HL-60 (cell line): Measurements from ENCODE around the gene ACSL4.
"Not testable (repeated sequence)": the region's sequence is repeated elsewhere in the genome, so short reads cannot be mapped to it uniquely, and the experiment has no call there.

Experiments used
- DNase-seq, 2 experiments: peaks; one replicate each; pipeline ENCODE4 v3.0.0-alpha.2; 2010 to 2020; ENCODE audit warnings: low read depth in 1 of 2, low spot score in 1 of 2
- H3K27ac ChIP-seq: fragments of 250-450 bp; sonication (Bioruptor Pico); replicated peaks from 2 replicates; pipeline ENCODE4 v1.5.1; 2020; ENCODE audit warnings: mild to moderate bottlenecking, moderate library complexity
- H3K27me3 ChIP-seq: fragments of 250-450 bp; sonication (Bioruptor Pico); 2 replicates; pipeline ENCODE4 v1.5.1; 2021; ENCODE audit warnings: mild to moderate bottlenecking, moderate library complexity; ENCODE audit not compliant: insufficient read depth, poor library complexity, severe bottlenecking
- H3K4me3 ChIP-seq: replicated peaks from 2 replicates; pipeline ENCODE4 v1.5.1; 2011; ENCODE audit warnings: mild to moderate bottlenecking, control low read depth, low read length; ENCODE audit not compliant: insufficient read depth
- CTCF ChIP-seq: IDR thresholded peaks from one replicate; pipeline ENCODE4 v1.5.1; 2011; ENCODE audit warnings: low read length, control low read depth, inconsistent platforms; ENCODE audit not compliant: insufficient read depth
- GABPA ChIP-seq: IDR thresholded peaks from 2 replicates; pipeline ENCODE4 v1.6.1; 2012; ENCODE audit warnings: low read depth
- POLR2AphosphoS5 ChIP-seq: IDR thresholded peaks from 2 replicates; pipeline ENCODE4 v1.6.1; 2012; ENCODE audit warnings: low read depth
- REST ChIP-seq: IDR thresholded peaks from 2 replicates; pipeline ENCODE4 v1.6.1; 2012; ENCODE audit warnings: low read depth; ENCODE audit not compliant: insufficient replicate concordance
- SPI1 ChIP-seq: IDR thresholded peaks from 2 replicates; pipeline ENCODE4 v1.6.1; 2012; ENCODE audit warnings: low read depth, mild to moderate bottlenecking, borderline replicate concordance

Gene ACSL4

GRCh38 chrX:109658391-109658790, 74.7 kb downstream of the ACSL4 start:
- Histone ChIP-seq H3K27me3 (no peaks in the 10 kb centered on the region), H3K27ac (no peak overlapping the region), H3K4me3 (no peak overlapping the region)
- no peak for TF ChIP-seq POLR2AphosphoS5
- TF ChIP-seq CTCF, result no peak
- no peak for TF ChIP-seq REST
- TF ChIP-seq GABPA, result no peak
- TF ChIP-seq SPI1, result no peak
- no peak for DNase-seq

- H3K27me3 ChIP-seq, H3K4me3 ChIP-seq, H3K27ac ChIP-seq, DNase-seq: not testable (repeated sequence)
Measured at GRCh38 chrX:109657364-109657763, 75.7 kb downstream of the ACSL4 start.

- TF ChIP-seq POLR2AphosphoS5 (no peak), GABPA (no peak), CTCF (no peak), SPI1 (no peak), REST (no peak)
- Histone ChIP-seq H3K4me3 (no peak overlapping the region), H3K27me3 (no peaks in the 10 kb centered on the region), H3K27ac (no peak overlapping the region)
- no peak for DNase-seq
Measured at GRCh38 chrX:109656774-109657173, 76.3 kb downstream of the ACSL4 start.

- TF ChIP-seq POLR2AphosphoS5 (no peak), SPI1 (no peak), CTCF (no peak), GABPA (no peak), REST (no peak)
- DNase-seq, result no peak
- Histone ChIP-seq H3K27me3 (no peaks in the 10 kb centered on the region), H3K4me3 (no peak overlapping the region), H3K27ac (no peak overlapping the region)
Measured at GRCh38 chrX:109655502-109656201, 77.4 kb downstream of the ACSL4 start.
